NAMALWA (cell line): ENCODE data around the gene SLF2.
A peak's percentile ranks its signal among the peaks of the same experiment; 100 is the strongest.

Experiments
- DNase-seq: peaks from one replicate; pipeline ENCODE4 v3.0.0-alpha.2; 2015; ENCODE audit warnings: low spot score

Gene SLF2

DNA sequence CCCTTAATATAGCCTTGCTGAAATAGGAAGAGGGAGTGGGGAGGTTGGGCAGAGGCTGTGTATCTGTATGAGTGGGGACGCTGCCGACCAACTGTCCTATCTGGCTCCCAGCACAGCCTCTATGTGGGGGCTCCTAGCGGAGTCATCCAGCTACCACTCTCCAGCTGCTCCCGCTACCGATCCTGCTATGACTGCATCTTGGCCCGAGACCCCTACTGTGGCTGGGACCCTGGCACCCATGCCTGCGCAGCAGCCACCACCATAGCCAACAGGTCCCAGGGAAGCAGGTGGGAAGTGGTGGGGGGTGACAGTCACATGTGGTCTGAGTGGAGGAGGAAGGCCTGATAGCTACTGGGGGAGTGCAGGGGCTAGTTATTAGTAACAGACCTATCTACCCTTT lies 67.9 kb downstream of the SLF2 start:
- DNase-seq: no peak

DNA sequence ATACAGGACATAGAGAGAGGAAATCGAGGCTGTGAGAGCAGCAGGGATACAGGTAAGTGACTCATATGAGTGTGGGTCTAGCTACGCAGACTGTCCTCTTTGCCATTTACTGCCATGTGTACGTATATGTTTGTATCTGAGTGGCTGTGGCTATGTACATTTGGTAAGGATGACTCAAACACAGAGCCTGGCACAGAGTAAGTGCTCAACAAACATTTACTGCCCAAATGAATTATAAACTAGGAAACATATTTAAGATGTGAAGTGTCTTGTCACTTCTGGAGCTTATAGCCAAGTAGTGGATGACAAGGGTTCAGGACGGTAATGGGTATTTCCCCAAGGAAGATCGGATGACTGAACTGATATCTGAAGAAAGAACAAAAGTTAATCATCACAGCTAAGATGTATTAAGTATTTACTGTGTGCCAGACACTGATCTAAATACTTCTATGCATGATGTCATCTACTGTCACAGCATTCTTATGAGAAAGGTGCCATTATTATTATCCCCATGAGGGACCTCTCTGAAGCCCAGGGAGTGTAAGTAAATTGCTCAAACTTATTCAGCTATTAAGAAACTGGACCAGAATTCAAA lies 68.5 kb downstream of the SLF2 start:
- no peak for DNase-seq

DNA sequence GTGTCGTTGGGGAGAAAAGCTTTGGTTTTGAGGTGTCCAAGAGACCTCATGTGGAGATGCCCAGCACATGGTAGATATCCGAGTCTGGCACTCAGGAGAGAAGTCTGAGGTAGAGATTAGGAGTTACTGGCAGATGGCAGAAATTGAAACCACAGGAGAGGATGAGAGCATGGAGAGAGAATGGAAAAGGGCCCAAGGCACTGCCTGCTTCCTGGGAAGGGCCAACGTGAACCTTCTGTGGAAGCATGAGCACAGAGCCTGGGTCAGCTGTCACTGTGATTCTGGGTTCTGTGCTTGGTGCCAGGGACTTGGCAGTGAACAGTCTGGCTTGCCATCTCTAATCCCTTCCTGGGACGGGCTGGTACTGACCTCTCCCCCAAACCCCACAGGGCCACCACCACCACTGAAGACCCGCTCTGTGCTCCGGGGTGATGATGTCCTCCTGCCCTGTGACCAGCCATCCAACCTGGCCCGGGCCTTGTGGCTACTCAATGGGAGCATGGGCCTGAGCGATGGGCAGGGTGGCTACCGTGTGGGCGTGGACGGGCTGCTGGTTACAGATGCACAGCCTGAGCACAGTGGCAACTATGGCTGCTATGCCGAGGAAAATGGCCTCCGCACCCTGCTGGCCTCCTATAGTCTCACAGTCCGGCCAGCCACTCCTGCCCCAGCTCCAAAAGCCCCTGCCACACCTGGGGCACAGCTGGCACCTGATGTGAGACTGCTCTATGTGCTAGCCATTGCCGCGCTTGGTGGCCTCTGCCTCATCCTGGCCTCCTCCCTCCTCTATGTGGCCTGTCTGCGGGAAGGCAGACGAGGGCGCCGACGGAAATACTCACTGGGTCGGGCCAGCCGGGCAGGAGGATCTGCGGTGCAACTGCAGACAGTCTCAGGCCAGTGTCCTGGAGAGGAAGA lies 70.4 kb downstream of the SLF2 start:
- no peak for DNase-seq

DNA sequence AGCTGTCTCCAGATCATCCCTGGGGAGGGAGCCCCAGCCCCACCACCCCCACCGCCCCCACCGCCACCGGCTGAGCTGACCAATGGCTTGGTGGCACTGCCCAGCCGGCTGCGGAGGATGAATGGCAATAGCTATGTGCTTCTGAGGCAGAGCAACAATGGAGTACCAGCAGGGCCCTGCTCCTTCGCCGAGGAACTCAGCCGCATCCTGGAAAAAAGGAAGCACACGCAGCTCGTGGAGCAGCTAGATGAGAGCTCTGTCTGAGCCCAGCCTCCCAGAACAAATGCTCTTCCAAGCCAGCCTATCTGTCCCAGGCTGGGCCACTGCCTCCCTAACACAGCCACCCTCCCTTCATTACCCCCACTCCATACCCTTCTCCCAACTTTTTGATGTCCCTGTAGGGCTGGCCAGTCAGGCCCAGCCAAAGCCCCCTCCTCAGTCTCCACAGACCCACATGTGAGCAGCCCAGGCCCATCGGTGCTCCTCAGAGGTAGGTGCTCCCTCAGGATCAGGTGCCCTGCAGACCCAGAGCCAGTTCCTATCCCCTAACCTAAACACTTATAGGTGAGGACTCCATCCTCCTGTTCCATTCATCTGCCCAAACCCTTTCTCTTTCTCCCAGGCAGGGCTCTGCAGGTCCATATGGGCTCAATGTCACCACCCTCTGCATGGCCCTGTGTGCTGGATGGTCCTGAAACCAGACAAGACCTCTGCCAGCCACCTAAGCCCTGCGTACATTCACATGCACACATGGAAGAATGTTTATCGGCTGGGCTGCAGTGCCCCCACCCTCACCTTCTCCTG lies 71.3 kb downstream of the SLF2 start:
- no peak for DNase-seq

DNA sequence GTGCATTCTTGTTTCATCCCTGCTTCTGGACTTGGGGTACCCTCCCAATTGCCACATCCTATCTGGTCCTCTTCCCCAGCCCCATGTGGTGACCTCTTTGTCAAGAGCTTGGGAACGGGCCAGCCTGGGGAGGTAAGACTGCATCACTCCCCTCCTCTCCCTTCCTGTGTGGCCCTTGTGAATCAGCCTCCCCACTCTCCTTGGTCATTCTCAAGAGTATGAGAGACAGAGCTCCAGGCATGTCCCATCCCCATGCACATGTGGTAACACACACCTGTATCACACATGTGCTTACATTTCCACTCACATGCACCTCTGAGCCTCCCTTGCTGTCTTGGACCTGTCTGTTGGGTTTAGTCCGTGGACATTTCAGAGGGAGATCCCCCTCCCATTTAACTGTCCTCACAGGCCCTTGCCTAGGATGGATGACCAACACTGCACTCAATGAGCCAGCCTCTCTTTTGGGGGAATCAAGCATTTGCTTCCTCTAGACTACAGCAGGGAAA lies 72.0 kb downstream of the SLF2 start:
- DNase-seq: no peak

DNA sequence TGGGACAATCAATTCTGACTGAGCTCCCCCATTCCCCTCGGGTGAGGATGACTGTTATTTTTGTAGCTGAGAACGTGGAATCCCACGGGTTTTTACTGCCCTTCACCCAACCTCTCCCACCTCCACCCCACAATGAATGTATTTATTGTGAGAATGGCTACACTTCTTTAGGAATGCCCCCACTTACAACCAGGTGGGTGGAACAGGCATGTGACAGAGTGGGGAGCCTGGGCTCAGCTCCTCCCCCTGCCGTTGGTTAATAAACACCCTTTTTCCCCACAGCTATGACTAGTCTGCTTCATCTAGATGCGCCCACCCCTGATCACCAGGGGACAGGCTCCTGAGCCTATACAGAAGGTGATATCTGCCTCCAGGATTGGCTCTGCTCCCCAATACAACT lies 72.6 kb downstream of the SLF2 start:
- DNase-seq: no peak

DNA sequence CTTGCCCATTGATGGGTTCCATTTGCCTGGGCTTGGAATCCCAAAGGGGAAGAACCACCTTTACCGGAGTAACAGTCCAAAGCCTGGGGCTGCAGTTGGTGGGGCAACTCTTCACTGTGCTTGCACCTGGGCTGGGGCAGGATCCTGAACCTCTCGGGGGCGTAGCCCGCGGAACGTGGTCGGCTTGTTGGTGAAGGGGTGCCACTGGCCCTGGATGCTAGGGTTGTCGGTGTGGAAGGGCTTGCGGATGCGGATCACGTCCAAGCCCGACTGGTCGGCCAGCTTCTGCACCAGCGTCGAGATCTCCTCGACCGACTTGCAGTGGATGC lies 73.8 kb downstream of the SLF2 start:
- DNase-seq: no peak

DNA sequence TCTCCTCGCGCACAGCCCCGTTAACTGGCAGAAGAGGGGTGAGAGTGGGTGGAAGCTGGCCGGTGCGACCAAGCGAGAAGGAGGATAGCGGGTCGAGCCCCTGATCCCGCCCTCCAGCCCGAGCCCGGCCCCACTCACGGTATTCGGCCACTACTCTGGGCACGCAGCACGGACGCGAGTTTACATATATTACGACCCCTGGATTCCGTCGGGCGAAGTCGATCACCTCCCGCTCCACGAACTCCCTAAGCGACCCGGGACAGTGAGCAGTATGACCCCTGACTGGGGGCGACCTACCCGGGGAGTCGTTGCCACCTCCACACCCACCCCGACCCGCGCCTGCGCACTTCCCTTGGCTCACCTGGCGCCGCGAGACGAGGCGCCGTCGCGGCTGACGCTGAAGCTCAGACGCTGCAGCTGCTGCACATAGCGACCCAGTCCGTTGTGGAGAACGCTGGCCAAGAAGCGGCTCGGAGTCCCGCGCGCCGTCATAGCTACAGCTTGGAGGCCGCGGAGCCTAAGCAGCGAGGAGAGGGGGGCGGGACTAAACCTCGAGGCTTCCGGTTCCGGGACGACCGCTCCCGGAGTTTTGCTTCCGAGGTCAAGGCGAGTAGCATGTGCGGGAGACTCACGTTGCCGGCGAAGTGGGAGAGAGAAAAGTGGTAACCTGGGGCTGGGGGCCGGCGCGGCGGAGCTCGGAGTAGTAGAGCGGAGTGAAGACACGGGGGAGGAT lies 74.4 kb downstream of the SLF2 start, which contains the start of the genes MRPL43 and TWNK:
Gene MRPL43 (minus strand): TSS at position 546 of the 733 bp plus-strand sequence. CDS start 54 bp downstream, at position 492.
Gene TWNK (plus strand): TSS at position 592 of the 733 bp plus-strand sequence. CDS start 668 bp downstream, outside the sequence.
- peak; percentile 90 for DNase-seq

DNA sequence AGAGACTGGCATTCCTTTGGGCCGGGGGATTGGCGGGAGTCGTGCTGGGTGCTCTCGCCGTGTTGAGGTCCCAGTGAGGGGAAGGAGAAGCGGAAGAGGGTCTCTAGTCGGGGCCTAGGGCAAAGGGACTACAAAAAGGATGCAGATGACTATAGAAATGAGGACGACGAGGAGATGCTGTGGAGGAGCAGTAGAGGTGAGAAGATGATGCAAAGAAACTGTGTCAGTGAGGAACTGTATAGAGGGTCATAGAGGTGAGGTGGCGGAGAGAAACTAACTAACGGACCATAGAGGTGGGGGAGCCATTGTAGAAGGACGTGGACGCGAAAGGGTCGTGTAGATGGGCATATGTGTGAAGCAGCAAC lies 74.9 kb downstream of the SLF2 start:
- DNase-seq: no peak

DNA sequence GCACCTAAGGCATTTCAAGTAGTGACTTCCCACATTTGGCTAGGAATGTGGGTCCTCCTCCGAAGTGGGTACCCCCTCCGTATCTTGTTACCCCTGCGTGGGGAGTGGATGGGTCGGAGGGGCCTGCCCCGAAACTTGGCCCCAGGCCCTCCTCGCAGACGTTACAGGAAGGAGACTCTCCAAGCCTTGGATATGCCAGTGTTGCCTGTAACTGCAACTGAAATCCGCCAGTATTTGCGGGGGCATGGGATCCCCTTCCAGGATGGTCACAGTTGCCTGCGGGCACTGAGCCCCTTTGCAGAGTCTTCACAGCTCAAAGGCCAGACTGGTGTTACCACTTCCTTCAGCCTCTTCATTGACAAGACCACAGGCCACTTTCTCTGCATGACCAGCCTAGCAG lies 75.4 kb downstream of the SLF2 start:
- no peak for DNase-seq

DNA sequence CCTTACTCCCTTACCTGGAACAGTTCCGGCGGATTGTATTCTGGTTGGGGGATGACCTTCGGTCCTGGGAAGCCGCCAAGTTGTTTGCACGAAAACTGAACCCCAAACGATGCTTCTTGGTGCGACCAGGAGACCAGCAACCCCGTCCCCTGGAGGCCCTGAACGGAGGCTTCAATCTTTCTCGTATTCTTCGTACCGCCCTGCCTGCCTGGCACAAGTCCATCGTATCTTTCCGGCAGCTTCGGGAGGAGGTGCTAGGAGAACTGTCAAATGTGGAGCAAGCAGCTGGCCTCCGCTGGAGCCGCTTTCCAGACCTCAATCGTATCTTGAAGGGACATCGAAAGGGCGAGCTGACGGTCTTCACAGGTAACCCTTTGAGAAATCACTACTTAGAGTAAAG lies 76.3 kb downstream of the SLF2 start:
- no peak for DNase-seq

DNA sequence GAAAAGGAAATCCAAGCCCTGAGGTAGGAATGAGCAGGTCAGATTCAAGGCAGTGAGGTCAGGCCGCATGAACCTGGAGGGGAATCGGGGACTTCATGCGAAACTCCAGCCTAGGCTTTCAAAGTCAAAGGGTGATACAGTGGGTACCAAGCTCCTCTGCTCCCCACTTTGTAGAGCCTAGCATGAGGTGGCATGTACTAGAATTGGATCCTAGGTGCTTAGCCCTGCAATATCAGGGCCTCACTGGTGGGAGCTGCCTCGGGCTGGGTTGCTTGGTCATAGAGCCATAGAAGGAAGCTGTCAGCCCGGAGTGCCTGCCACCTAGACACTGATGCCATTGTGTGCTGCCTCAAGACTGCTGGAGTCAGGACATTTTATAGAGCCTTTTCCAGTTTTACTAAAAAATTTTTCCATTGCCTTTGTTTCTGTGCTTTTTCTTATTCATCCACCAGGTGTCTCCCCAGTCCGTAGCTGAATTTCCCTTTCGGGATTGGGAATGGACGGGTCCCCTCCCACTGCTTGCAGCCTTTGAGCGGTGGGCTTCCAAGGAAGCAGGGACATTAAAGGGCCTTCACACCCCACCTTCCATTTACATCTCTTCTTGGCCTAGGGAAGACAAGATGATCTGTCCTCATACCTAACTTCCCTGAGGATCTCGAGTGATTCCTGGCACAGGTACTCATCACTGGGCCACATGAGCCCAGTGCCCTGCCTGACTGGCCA lies 81.4 kb downstream of the SLF2 start:
- no peak for DNase-seq

DNA sequence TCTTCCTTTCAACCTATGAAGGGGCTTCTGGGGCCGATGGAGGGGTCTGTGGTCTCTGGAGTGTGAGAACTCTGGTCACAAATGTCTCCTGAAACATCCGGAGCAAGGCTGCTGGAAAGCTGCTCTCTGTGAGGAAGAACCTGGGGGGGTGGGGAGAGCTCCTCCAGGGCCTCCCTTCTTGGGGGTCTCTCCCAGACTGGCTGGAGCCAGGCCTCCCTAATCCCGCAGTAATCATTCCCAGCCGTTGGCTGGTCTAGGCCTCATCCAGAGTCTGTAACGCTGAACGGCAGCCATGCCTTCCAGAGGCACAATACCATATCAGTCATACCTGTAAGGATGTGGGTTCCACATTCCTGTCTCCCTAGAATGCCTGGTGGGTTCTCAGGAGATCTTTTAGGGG lies 82.4 kb downstream of the SLF2 start:
- DNase-seq: no peak

DNA sequence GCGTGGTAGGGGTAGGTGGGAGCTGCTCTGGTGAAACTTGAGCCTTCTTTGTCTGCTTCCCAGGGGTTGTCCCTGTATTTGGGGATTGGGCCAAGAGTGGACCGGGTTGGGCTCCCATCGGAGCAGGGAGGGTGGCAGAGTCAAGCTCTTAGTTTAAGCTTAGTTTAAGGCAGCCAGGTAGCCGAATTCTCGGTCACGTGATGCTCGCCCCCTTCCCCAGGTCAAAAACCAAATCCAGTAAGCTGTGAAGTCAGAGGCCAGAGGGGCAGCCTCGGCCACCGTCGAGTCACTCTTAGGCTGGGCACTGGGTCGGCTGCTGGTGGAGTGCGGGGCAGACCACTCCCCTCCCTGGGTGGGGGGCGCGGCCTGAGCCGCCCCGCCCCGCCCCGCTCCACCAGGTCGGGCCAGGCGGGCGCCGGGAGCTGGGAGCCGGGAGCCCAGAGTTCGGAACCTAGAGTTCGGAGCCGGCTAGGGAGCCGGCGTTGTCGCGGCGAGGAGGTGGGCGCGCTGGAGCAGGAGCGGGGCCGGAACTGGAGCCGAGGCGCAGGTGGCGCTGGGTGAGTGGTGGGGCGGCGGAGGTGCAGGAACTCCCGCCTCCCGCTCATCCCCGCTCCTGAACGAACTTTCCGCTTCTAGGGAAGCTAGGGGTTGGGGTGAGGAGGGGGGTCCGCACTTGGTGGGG lies 84.1 kb downstream of the SLF2 start:
- DNase-seq: peak; percentile 52

DNA sequence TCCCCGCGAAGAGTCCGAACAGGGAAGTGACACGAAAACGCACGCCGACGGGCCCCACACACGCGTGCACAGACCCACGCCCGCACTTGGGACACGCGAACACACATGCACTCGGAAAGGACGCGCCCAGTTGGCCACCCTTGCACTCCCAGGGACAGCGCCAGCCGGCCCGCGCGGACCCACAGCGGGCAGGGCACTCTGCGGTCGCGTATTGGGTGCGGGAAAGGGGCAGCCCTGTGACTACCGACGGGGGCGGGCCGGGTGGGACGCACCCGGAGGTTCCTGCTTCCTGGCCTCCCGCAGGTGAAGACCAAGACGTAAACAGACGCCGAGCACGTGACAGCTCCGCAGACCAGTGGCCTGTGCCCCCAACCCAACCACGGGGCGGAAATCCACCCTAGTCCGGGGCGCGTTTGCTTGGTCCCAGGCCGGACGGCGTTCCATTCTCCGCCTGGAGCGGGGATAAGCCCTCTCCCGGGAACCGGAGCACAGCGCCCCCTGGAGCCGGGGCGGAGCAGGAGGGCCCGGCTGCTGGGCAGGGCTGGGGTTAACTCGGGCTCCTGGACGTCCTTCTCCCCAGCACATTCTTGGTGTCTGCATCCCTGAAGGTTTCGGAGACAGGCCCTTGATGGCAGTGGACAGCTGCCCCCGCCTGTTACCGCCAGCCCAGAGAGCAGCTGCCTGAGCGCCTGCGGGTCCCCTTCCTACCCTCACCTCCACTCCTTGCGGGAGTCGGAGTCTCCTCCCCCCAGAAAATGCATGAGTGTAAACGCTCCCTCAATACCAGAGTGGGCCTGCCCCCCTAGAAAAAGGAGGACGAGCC lies 84.8 kb downstream of the SLF2 start:
- peak; percentile 85 for DNase-seq

DNA sequence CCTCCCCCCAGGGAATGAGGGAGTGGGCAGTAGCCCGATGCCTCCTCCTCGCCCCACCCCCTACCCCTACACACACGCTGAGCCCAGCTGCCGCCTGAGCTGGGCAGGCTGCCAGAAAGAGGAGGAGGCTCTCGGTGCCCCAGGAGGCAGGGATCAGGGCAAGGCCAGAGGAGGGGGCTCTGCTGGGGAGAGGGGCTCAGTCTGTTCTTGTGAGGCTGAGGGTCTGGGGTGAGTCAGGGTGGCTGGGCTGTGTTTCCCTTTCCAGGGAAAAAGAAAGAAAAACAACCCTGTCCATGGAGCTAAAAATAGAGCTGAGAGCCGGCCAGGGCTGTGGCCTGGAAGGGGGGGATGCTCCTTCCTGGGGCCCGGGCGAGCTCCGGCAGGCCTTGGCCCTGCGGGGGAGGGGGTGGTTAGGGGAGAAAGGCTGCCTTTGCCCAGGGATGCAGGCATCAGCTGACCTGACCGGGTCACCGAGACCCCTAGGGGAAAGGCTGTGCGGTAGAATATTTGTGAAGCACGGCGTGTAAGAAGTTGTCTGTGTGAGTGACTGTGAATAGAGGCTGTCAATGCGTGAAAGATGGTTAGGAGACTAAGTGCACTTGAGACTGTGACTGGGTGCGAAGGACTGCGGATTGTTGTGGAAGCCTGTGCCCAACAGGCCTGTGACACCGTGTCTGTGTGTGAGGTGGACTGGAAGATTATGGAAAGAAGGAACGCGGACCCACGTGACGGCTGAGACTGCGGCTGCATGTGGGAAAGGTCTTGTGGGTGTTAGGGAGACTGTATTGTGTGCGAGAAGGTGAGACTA lies 85.6 kb downstream of the SLF2 start:
- peak; percentile 92 for DNase-seq

DNA sequence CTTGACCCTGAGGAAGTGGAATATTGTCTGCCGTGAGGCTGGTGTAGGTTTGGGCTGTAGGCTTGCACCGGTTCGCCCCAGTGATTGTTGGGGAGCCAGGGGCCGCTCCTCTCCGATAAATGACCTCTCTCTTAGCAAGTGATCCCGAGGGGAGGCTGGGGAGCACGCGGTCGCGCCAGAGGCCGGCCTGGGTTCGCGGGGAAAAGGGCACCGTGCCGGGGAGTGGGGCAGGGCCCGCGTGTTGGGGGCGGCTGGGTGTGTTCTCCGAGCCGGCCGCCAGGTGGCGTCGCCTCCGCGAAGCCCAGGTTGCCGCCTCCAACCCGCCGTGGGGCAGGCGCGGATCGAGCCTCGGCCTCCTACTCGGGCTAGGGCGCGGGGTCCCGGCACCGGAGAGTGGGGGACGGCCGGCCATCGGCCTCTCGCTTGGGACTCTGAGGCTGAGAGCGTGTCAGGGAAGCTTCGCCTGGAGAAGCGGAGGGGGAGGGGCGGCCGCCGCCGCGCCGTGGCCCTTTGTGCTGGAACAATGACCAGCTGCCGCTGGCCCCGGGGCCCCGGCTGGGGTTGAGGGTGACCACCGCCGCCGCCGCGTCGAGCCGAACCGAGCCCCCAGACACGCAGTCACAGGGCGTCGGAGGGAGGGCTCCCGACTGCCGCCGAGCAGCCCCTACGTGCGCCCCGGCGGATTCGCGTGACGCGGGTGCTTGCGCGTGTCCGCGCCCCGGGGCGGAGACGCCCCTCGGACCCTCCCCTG lies 86.4 kb downstream of the SLF2 start:
- peak; percentile 77 for DNase-seq

DNA sequence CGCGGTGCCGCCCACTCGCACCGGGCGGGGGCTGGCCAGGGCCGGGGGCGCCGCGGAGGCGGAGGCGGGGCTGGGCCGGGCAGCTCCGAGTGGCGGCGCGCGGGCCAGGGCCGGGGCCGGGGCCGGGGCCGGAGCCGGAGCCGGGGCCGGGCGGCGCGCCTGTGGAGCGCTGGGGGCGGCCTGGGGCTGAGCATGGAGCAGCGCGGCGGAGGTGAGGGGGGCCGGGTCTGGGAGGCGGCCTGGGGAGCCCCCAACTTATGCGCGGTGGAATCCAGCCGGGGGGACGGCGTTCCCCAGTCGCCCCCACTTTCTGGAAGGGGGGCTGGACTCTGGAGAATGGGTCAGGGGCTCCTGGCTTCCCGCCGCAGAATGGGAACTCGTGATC lies 87.0 kb downstream of the SLF2 start, which contains the start of gene LZTS2:
Gene LZTS2 (plus strand): TSS at position 67 of the 385 bp plus-strand sequence. CDS start 2,731 bp downstream, outside the sequence.
- DNase-seq: no peak
